ENCODE results near the gene ZDHHC14.

GRCh38 chr6:157343732-157344131 is 37.3 kb upstream of the ZDHHC14 start:
- TF ChIP-seq ZFP3 (CRISPR knock-in tag; IDR thresholded peaks at IDR 0.05) (no peak), ZC3H10 (CRISPR knock-in tag; IDR thresholded peaks at IDR 0.05) (no peak), PATZ1 (CRISPR knock-in tag; IDR thresholded peaks at IDR 0.05; ENCODE audit: borderline replicate concordance) (no peak), CREB5 (CRISPR knock-in tag; IDR thresholded peaks at IDR 0.05; ENCODE audit: low read depth) (no peak), ESRRG (CRISPR knock-in tag; IDR thresholded peaks at IDR 0.05) (no peak), GLIS3 (CRISPR knock-in tag; IDR thresholded peaks at IDR 0.05) (no peak)

All from SK-N-SH treated with all-trans-retinoic acid at 6 μM for 48 hours (cell line).